GM19099 (cell line): ENCODE results near the gene TERT.

Source experiments
- POLR2A ChIP-seq: IDR thresholded peaks from 3 replicates; pipeline ENCODE4 v1.6.1; 2011; ENCODE audit warnings: low read depth; ENCODE audit not compliant: insufficient read length; ENCODE audit errors: extremely low read depth

TERT gene

DNA sequence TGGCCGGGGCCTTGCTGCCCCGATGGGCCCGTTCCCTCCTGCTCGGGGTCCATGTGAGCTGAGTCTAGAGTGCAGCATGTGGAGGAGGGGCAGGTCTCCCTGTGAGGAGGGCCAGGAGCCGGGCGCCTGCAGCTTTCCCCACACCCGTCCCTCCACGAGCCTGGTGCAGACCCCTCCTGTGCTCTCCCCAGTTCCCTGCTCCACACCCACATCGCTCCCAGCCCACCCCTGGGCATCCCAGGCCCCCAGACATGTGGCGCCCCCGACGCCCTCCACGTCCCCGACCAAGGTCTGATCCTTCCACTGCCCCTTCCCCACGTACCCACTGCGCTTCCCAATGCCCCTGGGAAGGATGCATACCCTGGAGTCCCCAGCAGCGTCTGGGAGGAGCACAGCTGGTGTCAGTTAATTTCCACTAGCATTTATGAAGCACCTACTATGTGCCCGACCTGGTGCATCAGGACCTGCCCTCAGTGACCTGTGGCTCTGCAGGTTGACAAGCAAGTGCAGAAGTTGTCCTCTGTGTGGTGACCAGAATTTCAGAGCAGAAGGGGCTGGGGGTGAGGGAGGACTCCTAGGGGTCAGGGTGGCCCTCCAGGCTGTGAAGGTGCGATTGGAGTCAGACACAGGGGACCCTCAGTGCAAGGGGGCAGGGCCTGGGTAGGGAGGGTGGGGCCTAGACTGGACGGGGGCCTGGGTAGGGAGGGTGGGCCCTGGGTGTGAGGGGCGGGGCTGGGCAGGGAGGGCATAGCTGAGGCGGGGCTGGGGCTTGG lies 80.5 kb downstream of the TERT start:
- no peak for TF ChIP-seq POLR2A

DNA sequence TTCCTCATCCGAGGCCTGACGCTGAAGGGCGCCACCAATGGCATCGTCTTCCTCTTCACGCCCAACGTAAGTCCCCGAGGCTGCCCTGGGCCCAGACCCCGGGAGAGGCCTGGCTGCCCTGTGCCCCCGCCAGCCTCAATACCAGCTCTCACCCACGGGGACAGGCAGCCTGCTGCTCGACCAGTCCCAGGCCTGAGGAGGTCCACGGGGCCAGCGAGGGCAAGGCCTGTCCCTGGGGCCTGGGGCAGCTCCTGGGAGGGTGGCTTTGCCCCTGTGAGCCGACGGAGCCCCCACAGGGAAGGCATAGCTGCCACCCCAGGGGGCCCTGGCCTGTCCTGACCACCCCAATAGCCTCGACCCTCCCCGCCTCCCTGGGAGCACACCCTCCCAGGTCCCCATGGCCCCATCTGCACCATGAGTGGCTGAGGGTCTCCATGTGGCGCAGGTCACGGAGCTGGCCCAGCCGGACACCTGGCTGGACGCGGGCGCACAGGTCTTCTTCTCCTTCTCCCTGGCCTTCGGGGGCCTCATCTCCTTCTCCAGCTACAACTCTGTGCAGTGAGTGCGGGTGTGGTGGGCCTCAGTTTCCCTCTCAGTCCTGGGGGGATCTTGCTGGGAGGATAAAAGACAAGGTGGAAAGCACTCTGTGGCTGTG lies 81.2 kb downstream of the TERT start:
- TF ChIP-seq POLR2A: no peak

DNA sequence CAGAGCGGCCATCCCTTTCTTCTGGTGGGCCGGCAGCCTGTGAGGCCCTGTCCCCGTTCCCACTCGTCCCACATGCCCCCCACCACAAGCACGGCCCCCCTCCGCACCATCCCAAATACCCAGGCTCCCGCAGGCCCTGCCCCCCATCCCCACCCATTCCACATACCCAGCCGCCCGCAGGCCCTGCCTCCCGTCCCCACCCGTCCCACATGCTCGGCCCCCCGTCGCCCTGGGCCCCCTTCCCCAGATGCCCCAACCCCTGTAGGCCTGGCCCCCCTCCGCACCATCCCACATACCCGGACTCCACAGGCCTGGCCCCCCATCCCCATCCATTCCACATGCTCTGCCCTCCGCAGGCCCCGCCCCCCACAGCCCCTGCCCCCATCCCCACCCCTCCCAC lies 82.0 kb downstream of the TERT start:
- TF ChIP-seq POLR2A: no peak

DNA sequence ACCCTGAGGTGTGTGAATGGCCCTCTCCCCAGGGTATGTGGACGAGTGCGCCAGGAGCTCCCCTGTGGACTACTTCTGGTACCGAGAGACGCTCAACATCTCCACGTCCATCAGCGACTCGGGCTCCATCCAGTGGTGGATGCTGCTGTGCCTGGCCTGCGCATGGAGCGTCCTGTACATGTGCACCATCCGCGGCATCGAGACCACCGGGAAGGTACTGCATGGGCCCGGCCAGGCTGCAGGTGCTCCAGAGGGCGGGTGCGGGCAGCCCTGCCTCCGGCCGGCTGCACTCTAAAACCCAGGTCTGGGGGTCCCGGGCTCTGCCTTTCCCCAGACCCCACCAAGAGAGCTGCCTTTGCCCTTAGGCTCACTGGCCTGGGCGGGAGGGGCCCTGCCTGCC lies 82.6 kb downstream of the TERT start:
- TF ChIP-seq POLR2A: no peak

DNA sequence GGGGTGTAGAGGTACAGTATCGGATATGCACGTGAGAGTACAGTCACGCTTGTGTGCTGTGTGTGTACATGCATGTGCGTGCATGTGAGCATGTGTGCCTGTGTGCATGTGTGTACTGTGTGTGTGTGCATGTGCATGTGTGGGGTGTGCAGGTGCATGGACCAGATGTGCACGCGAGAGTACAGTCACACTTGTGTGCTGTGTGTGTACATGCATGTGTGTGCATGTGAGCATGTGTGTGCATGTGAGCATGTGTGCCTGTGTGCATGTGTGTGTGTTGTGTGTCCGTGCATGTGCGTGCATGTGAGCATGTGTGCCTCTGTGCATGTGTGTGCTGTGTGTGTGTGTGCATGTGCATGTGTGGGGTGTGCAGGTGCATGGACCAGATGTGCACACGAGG lies 83.2 kb downstream of the TERT start:
- no peak for TF ChIP-seq POLR2A

DNA sequence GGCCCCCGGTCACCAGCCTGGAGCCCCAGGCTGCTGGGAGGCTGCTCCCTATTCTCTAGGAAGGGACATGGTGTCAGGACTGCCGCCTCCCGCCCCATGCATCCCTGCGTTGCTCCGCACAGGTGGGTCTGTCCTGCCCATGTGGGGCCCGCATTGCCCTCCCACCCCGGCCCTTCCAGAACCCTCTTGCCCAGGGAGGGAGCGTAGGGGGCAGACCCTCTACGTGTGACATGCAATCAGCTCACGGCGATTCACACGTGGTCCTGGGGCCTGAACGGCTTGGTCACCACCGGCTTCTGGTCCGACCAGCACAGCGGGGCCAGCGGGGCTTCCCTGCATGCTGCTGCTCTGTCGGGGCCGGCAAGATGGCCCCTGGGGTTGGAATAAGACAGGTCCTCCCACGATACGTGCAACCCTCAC lies 84.0 kb downstream of the TERT start:
- TF ChIP-seq POLR2A: no peak

DNA sequence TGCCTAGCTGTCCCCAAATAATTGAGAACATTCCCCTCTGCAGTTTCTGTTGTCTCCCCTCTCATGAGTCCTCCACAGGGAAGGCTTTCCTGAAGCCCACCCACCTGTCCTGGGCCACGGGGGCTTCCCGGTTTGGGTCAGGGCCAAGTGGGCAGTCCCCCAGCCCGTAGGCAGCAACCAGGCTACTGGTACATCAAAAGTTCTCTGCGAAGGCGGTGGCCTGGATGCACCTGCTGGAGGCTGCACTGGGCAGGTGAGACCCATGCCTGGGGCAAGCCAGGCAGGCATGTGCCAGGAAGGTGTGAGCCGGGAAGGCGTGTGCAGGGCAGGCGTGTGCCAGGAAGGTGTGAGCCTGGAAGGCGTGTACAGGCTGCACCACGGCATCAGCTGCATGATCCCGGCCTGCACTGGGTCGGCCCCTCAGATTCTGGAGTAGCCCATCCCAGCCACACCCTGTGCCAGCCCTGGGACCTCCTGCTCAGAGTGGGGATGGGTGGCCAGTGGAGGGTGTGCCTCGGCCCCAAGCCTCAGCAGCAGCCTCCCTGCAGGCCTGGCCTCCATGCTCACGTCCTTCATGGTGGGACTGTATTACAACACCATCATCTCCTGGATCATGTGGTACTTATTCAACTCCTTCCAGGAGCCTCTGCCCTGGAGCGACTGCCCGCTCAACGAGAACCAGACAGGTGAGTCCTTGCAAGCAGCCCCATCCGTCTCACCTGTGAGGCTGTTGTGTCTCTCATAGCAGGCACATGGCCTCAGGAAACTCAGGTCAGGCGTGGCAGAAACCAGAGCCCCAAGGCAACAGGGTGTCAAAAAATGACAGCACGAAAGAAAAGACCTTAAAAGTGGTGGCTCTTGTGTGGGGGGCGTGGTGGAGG lies 84.7 kb downstream of the TERT start:
- TF ChIP-seq POLR2A: no peak

DNA sequence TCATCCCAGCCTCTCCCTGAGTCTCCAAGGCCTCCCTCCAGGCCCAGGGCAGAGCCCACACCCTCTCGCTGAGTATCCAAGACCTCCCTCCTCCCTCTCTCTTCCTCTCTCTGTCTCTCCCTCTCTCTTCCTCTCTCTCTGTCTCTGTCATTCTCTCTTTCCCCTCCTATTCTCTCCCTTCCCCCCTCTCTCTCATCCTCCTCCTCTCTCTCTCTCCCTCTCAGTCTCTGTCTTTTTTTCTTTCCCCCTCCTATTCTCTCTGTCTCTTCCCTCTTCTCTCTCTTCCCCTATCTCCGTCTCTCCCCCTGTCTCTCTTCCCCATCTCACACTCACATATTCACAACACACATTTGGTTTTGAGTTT lies 85.4 kb downstream of the TERT start:
- no peak for TF ChIP-seq POLR2A

DNA sequence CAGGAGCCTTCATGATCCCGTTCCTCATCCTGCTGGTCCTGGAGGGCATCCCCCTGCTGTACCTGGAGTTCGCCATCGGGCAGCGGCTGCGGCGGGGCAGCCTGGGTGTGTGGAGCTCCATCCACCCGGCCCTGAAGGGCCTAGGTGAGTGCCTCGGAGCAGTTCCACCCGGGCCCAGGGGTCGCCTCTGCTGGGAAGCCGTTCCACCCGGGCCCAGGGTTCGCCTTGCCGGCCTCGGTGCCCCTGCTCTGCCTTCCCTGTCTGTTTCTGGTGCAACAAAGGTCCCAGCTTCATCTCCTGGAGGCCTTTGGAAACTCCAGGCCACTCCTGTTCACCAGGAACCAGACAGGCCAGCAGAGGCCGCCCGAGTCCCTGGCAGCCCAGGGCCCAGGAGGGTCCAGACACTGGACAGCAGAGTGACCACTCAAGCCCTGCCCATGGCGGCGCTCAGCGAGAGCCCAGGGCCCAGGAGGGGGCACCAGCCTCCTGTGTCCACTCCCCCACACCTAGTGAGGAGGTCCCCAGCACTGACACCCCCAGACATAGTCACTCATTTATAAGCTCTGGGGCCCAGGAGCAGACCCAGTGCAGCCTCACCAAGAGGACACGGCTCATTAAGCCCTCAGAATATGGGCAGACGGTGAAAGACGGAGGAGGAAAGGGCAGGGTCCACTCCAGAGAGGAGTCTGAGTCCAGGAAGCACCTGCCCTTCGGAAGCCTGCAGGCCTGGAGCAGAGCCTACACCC lies 86.0 kb downstream of the TERT start:
- TF ChIP-seq POLR2A: no peak

DNA sequence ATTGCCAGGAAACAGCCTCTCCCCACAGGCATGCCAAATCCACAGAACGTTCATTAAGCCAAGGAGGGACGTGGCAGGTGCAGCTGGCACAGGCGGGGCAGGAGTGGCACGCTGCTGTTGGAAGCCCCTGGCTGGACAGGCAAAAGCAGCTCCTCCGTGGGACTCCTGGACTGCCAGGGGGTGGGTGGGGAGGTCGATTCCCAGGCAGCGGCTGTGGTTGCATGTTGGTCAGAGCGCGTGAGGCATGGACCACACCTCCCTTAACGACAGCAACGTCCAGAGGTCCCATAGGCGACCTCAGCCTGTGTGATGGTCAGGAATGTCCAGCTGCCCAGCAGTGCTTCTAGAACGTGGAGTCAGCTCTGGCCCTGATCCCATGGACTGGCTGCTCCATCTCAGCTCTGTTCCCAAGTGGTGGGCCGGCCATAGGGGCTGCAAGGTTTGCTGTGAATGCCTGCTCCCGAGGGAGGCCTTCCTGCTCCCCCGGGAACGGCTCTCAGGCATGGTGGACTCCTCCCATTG lies 86.6 kb downstream of the TERT start:
- TF ChIP-seq POLR2A: no peak

DNA sequence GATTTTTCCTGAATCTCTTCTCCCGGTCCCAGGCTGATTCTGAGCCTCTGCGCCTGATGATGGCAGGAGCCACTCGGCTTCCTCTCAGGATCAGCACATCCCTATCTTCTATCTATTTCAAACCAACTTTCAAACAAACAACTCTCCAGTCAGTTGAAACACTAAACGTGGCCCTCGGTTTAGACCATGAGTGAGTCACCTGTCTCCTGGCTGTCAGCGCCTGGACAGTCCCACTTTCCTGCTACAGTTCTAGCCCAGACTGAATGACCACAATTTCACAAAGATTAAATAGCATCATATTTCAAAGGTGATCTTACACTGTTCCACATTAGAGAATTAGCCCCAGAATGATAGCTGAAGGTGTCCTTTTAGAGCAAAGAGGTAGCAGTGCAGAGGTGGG lies 87.3 kb downstream of the TERT start:
- TF ChIP-seq POLR2A: no peak

DNA sequence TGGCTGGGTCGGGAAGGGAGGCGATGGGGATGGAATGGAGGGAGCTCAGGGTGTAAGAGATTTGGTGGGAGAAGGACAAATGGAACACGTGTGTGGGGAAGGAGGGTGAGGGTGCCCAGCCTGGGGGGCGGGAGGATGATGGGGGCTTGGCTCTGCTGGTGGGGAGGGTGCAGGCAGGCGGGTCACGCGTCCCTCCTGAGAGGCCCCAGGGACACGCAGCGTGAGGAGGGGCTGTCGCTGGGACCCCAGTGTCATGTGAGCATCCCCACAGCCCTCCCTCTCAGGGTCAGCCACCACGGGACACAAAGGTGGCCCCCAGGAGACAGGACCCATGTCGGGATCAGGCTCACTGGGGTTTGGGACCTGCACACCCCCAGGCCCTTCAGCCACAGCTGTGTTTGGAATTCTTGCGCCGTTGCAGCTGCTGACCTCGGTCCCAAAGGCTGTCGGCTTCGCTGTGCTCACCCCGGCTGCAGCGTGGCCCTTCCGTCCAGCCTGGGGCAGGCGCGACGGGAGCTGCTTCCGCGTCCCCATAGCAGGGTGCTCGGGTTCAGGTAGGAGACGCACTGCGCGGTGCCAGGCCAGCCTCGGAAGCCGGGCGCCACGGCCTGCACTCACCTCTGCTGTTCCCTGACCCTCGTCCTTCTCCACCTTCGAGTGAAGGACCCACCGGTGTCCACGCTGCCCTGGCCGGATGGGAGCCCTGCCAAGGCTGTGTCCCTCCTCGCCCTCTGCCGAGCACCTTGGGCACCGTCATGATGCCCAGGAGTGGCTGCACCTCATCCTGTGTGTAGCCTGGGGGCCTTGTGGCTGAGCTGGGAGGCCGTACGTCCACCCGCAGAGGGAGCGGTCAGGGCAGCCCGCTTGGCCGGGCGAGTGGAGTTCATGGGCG lies 88.1 kb downstream of the TERT start:
- TF ChIP-seq POLR2A: no peak

DNA sequence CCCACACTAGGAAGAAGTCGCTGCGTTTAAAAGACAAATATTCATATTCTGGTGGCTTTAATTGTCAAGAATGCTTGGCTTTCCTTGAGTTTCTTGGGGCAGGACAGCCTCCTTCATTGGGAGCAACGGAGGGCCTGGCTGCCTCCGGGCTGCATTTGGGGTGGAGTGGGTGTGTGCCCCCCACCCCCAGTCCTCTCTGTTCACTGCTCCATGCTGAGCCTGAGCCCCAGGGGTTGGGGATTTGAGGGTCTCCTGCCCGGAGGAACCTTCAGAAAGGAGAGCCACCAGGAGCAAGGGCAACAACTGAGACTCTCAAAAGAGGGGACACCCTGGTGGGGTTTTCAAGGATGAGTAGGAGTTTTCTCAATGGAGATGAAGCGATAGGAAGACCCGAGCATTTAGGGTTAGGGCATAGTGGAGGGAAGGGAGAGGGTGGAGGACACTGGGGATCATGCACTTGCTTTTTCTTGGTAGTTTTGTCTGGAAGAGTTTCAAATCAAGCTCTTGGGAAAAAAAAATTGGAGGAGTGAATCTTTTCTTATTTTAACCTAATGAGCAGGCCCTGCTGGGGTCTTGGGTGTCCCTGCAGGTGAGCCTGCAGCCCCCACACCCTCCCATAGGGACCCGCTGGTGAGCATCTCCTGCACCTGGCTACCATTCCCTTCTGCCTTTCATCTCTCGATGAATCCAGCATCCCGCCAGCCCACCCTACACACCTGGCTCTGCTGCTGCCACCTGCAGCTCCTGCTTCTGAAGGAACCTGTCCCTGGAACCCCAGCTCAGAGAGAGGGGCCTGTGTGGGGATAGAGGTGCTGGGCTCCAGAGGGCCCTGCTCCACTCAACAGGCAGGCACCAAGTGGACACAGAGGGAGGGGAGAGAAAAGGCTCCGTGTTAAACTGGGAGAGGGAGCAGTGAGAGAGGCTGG lies 89.3 kb downstream of the TERT start:
- TF ChIP-seq POLR2A: no peak
